Heart left ventricle (tissue), 13 donors: ENCODE results near the gene CATSPERD.

Source experiments
- POLR2A ChIP-seq, 2 donors: fragments of 450-650 bp; IDR thresholded peaks; one replicate each; pipeline ENCODE4 v1.6.1; 2017; ENCODE audit warnings: antibody characterized with exemption in 2 of 2, mild to moderate bottlenecking in 2 of 2, moderate library complexity in 2 of 2
- TF ChIP-seq, protein P1 (sequence below), 12 donors: fragments of 200-600 bp; sonication (generic) in 4 of 12; IDR thresholded peaks; one replicate each; pipeline versions ENCODE4 v1.5.0 to v1.8.0; 2018 to 2022; ENCODE audit warnings: antibody characterized with exemption in 12 of 12, mild to moderate bottlenecking in 5 of 12
- donor health status: ischemic (EF 13 %, LVEDD 7.1; RV severe dilation, severe dysfunction).
- donor health status: DM: no; HTN: yes; CAD: no.
- donor health status: DM: no; HTN: no; CAD: no.
- donor health status: ischemic (EF 25% LVEDD 6.9; RV normal size, moderate dysfunction).
- donor health status: ischemic (EF 25% LVEDD 5.7; RV mildly dilated, moderate dysfunction).
- donor health status: ischemic (EF 35%, LVEDD 5.7; RV mildly dilated, moderate dysfunction).
- donor health status: nonischemic (EF 11% LVEDD 7.7; RV severe dilation, severe dysfunction).
- donor health status: DM: yes; HTN: yes; CAD: no.
- donor health status: PGD.
- donor health status: ischemic (EF 29% LVEDD 5.4; RV normal size, mild dysfunction).
- donor health status: nonischemic (EF 23%, LVEDD 6.1; RV moderate dilation, normal function).

DNA sequence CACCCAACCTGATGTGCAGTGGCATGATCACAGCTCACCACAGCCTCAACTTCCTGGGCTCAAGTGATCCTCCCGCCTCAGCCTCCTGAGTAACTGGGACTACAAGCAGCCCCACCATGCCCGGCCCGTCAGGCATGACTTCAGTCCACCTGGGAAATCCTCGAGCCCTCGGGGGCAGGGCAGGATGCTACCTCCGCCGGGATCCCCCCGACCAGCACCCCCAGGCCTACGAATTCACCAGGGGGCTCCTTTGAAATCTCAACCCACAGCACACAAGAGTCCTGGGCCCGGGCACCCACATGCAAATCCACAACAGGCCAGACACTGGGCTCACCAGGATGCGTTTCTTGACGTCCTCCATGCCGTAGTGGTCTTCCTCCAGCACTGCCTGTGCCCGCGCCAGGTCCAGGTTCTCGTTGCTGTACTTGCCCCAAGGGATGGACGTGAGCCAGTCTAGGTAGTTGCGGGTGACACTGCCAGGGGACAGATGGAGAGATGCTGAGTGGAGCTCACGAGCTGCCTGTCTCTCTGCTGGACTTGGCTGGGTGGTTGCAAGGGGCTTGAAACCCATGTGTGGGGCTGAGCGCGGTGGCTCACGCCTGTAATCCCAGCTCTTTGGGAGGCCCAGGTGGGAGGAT is 19.9 kb upstream of the CATSPERD start:
- TF ChIP-seq, protein P1, sequence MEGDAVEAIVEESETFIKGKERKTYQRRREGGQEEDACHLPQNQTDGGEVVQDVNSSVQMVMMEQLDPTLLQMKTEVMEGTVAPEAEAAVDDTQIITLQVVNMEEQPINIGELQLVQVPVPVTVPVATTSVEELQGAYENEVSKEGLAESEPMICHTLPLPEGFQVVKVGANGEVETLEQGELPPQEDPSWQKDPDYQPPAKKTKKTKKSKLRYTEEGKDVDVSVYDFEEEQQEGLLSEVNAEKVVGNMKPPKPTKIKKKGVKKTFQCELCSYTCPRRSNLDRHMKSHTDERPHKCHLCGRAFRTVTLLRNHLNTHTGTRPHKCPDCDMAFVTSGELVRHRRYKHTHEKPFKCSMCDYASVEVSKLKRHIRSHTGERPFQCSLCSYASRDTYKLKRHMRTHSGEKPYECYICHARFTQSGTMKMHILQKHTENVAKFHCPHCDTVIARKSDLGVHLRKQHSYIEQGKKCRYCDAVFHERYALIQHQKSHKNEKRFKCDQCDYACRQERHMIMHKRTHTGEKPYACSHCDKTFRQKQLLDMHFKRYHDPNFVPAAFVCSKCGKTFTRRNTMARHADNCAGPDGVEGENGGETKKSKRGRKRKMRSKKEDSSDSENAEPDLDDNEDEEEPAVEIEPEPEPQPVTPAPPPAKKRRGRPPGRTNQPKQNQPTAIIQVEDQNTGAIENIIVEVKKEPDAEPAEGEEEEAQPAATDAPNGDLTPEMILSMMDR (IDR thresholded peaks at IDR 0.05) = no peak
- no peak for TF ChIP-seq POLR2A (IDR thresholded peaks at IDR 0.05)
